Panc1 (cell line): ENCODE results near the gene PKD1.

Experiments
- POLR2AphosphoS5 ChIP-seq: IDR thresholded peaks from 2 replicates; pipeline ENCODE4 v1.6.1; 2012; ENCODE audit warnings: mild to moderate bottlenecking, low read depth, low read length, moderate library complexity
- TCF7L2 ChIP-seq: IDR thresholded peaks from 2 replicates; pipeline ENCODE4 v1.6.1; 2011; ENCODE audit warnings: mild to moderate bottlenecking, low read depth, low read length, inconsistent platforms
- TF ChIP-seq, protein P1 (sequence below): fragments of 450-650 bp; IDR thresholded peaks from 2 replicates; pipeline ENCODE4 v1.5.1; 2017; ENCODE audit warnings: mild to moderate bottlenecking
- TF ChIP-seq, protein P2 (sequence below), 2 experiments: IDR thresholded peaks; 2 replicates each; pipeline ENCODE4 v1.6.1; 2011 to 2012; ENCODE audit warnings: low read depth in 2 of 2, control low read depth in 1 of 2, low read length in 1 of 2, mild to moderate bottlenecking in 1 of 2, moderate library complexity in 1 of 2; ENCODE audit not compliant: insufficient read depth in 1 of 2

DNA sequence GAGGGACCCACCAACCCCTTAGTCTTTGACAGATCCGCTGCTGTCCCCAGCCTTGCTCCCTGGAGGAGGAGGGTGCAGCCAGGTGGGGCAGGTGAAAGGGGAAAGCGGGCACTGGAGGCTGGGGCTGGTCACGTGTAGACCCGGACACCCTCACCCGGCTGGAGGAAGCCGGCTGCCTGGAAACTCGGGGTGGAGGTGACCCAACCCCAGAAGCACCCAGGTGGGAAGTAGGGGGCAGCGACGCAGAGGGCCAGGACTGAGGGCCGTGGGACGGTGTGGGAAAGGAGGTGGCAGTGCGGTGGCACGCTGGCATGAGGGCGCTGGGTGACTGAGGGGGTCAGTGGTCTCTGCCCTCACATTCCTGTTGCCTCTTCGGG is 22.6 kb upstream of the PKD1 start:
- TF ChIP-seq, protein P1, sequence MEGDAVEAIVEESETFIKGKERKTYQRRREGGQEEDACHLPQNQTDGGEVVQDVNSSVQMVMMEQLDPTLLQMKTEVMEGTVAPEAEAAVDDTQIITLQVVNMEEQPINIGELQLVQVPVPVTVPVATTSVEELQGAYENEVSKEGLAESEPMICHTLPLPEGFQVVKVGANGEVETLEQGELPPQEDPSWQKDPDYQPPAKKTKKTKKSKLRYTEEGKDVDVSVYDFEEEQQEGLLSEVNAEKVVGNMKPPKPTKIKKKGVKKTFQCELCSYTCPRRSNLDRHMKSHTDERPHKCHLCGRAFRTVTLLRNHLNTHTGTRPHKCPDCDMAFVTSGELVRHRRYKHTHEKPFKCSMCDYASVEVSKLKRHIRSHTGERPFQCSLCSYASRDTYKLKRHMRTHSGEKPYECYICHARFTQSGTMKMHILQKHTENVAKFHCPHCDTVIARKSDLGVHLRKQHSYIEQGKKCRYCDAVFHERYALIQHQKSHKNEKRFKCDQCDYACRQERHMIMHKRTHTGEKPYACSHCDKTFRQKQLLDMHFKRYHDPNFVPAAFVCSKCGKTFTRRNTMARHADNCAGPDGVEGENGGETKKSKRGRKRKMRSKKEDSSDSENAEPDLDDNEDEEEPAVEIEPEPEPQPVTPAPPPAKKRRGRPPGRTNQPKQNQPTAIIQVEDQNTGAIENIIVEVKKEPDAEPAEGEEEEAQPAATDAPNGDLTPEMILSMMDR: no peak
- TF ChIP-seq POLR2AphosphoS5 (no peak), TCF7L2 (no peak)
- TF ChIP-seq, protein P2, sequence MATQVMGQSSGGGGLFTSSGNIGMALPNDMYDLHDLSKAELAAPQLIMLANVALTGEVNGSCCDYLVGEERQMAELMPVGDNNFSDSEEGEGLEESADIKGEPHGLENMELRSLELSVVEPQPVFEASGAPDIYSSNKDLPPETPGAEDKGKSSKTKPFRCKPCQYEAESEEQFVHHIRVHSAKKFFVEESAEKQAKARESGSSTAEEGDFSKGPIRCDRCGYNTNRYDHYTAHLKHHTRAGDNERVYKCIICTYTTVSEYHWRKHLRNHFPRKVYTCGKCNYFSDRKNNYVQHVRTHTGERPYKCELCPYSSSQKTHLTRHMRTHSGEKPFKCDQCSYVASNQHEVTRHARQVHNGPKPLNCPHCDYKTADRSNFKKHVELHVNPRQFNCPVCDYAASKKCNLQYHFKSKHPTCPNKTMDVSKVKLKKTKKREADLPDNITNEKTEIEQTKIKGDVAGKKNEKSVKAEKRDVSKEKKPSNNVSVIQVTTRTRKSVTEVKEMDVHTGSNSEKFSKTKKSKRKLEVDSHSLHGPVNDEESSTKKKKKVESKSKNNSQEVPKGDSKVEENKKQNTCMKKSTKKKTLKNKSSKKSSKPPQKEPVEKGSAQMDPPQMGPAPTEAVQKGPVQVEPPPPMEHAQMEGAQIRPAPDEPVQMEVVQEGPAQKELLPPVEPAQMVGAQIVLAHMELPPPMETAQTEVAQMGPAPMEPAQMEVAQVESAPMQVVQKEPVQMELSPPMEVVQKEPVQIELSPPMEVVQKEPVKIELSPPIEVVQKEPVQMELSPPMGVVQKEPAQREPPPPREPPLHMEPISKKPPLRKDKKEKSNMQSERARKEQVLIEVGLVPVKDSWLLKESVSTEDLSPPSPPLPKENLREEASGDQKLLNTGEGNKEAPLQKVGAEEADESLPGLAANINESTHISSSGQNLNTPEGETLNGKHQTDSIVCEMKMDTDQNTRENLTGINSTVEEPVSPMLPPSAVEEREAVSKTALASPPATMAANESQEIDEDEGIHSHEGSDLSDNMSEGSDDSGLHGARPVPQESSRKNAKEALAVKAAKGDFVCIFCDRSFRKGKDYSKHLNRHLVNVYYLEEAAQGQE (IDR thresholded peaks at IDR 0.05; ENCODE audit: insufficient read depth in 1 of 2, low read depth in 2 of 2, low read length in 1 of 2): no peak
